H1 (cell line): ENCODE results near the gene CXCL11.

Source experiments
- POLR2A ChIP-seq, 2 experiments: IDR thresholded peaks; 1 replicate in 1 of 2; 2 replicates in 1 of 2; pipeline ENCODE4 v1.6.1; 2011; ENCODE audit warnings: low read depth in 2 of 2, low read length in 2 of 2, mild to moderate bottlenecking in 2 of 2; ENCODE audit errors: control extremely low read depth in 1 of 2
- POLR2AphosphoS5 ChIP-seq: IDR thresholded peaks from 2 replicates; pipeline ENCODE4 v1.6.1; 2011; ENCODE audit warnings: low read depth, low read length
- SRF ChIP-seq: IDR thresholded peaks from 2 replicates; pipeline ENCODE4 v1.6.1; 2011; ENCODE audit warnings: mild to moderate bottlenecking, low read depth, low read length, moderate library complexity
- TF ChIP-seq, protein P1 (sequence below), 3 experiments: IDR thresholded peaks; 1 replicate in 2 of 3; 2 replicates in 1 of 3; pipeline versions ENCODE4 v1.5.1 to v1.6.1; 2011; ENCODE audit warnings: low read length in 3 of 3, mild to moderate bottlenecking in 3 of 3, inconsistent platforms in 2 of 3, low read depth in 1 of 3, moderate library complexity in 1 of 3; ENCODE audit not compliant: insufficient read depth in 1 of 3; ENCODE audit errors: control extremely low read depth in 1 of 3

DNA sequence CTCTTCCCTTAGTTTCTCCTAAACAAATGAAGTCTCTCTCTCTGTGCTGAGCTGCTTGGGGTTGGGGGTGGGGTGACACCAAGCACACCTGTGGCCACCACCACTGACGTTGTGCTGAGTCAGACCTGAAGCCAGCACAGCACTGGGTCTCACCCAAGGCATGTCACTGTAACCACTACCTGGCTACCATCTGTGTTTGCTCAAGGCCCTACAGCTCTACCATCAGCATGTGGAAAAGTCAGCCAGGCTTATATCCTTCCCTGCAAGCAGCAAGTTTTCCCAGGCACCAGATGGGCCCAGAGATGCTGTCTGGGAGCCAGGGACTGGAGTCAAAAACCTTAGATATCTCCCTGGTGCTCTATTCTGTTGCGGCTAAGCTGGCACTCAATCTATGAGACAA is 19.5 kb downstream of the CXCL11 start:
- TF ChIP-seq, protein P1, sequence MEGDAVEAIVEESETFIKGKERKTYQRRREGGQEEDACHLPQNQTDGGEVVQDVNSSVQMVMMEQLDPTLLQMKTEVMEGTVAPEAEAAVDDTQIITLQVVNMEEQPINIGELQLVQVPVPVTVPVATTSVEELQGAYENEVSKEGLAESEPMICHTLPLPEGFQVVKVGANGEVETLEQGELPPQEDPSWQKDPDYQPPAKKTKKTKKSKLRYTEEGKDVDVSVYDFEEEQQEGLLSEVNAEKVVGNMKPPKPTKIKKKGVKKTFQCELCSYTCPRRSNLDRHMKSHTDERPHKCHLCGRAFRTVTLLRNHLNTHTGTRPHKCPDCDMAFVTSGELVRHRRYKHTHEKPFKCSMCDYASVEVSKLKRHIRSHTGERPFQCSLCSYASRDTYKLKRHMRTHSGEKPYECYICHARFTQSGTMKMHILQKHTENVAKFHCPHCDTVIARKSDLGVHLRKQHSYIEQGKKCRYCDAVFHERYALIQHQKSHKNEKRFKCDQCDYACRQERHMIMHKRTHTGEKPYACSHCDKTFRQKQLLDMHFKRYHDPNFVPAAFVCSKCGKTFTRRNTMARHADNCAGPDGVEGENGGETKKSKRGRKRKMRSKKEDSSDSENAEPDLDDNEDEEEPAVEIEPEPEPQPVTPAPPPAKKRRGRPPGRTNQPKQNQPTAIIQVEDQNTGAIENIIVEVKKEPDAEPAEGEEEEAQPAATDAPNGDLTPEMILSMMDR (IDR thresholded peaks at IDR 0.05; ENCODE audit: control extremely low read depth in 1 of 3, insufficient read depth in 1 of 3, low read depth in 1 of 3, low read length in 3 of 3): no peak
- no peak for TF ChIP-seq SRF
- no peak for TF ChIP-seq POLR2AphosphoS5
- no peak for TF ChIP-seq POLR2A (IDR thresholded peaks at IDR 0.05; ENCODE audit: control extremely low read depth in 1 of 2, low read depth in 2 of 2, low read length in 2 of 2)
